Measurements from ENCODE around the gene UTP3. TPM values are rescaled to one million over a fixed set of nuclear protein-coding genes. Genes with fewer than 3 reads are reported as not detected.

Gene UTP3
- total RNA-seq, 4 donors from 2014 or later, result 12.4 to 17.7 (median 15.5) TPM

DNA sequence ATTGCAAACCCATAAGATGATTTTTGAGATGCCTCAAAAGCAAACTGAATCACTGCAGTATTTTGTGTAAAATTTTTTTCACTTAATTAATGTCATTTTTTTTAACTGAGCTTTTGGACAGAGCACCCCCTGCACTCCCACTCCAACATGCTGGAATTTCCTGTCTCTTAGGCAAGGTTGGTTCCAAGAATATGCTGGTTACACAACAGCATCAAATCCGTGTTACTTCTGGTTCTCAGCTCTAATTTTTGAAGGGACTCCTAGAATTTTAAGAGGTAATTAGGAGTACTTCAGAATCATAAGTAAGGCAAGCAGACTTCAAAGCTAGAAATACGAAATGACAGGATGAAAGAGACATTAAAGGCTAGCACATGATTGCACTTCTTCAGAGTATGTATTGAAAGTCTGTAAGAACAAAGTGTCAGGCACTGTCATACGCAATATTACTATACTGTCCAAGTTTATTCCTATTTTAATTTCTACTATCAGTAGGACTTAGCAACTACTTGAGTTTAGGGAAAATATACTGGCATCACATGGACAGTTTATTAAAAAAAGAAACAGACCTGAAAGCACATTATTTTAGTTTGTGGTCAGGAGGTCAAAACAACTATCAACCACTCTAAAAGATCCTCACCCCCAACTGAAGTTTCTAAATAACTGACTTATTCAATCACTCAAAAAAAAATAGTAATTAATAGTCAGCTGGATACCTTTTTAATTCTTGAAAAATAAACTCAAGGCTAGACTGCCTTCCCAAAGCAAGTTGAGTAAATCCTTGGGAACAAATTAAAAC is 20.4 kb upstream of the UTP3 start:
- Histone ChIP-seq H3K4me1 (no peaks in the 10 kb centered on the region), H3K4me3 (replicated peaks in 1 of 3) (no peak overlapping the region), H3K9me3 (no peaks in the 10 kb centered on the region), H3K36me3 (no peaks in the 10 kb centered on the region), H3K27ac (no peak overlapping the region), H3K27me3 (no peaks in the 10 kb centered on the region)
- no peak for DNase-seq
- TF ChIP-seq CTCF (IDR thresholded peaks at IDR 0.05), result no peak
- no peak for TF ChIP-seq POLR2A (IDR thresholded peaks at IDR 0.05)
- intact Hi-C loops (cut with DNase I), result no loop called here
- WGBS, 2 donors, result 44 to 54% methylated on average over 3 of the region's 3 CpGs

DNA sequence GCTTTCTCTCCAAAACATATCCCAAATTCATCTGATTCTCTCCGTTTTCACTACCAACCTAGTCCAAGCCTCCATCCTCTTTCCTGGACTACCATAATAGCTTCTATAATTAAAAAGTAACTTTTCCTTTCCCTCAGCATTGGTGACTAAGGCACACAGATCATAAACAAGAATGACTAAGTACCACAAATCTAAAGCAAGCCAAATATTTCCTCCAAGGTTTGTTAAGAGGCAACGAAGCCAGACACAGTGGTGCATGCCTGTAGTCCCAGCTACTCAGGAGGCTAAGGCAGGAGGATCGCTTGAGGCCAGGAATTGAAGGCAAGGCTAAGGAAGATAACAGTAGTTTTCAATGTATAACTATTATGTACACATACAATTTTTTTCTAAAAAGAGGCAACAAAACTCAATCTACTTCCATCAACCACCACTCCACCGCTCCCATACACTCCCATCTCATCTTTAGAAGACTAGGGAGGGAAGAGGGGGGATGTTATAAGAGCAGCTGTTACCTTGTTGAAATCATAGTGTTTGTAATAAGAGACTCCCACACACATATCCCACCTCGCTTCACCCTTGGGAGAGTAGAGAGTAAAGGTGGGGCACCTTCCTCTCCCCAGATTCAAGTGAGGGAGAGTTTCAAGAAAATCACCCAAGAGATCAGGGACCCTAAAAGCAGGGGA is 17.9 kb upstream of the UTP3 start:
- Histone ChIP-seq H3K27me3 (no peaks in the 10 kb centered on the region), H3K27ac (no peak overlapping the region), H3K4me3 (replicated peaks in 1 of 3) (no peak overlapping the region), H3K9me3 (no peaks in the 10 kb centered on the region), H3K36me3 (no peaks in the 10 kb centered on the region), H3K4me1 (no peaks in the 10 kb centered on the region)
- intact Hi-C loops (cut with DNase I), result no loop called here
- TF ChIP-seq CTCF (IDR thresholded peaks at IDR 0.05) (no peak), POLR2A (IDR thresholded peaks at IDR 0.05) (no peak)
- 85 to 86% methylated on average over 5 of the region's 5 CpGs for WGBS, 2 donors
- no peak for DNase-seq

DNA sequence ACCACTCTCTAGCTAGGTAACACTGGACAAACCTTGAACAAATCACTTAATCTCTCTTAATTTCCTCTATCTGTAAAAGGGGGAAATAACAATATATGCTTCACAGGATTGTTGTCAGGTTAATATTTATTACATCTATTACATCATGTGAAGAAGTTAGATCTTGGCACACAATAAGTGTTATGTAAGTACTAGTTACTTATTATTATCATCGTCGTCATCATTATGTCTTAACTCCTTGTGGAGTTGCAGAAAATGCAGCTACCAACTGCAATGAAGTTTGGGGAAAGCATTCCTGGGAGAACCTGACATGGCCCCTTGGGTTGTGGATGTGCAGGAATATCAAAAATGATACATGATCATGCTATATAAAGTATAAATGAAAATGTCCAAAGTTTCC is 17.2 kb upstream of the UTP3 start:
- Histone ChIP-seq H3K4me1 (no peaks in the 10 kb centered on the region), H3K27me3 (no peaks in the 10 kb centered on the region), H3K27ac (no peak overlapping the region), H3K9me3 (no peaks in the 10 kb centered on the region), H3K36me3 (no peaks in the 10 kb centered on the region), H3K4me3 (replicated peaks in 1 of 3) (no peak overlapping the region)
- no peak for DNase-seq
- TF ChIP-seq POLR2A (IDR thresholded peaks at IDR 0.05), result no peak
- TF ChIP-seq CTCF (IDR thresholded peaks at IDR 0.05), result no peak
- intact Hi-C loops (cut with DNase I), result no loop called here
- WGBS, 2 donors, result 77 to 79% methylated on average over 2 of the region's 2 CpGs

- Histone ChIP-seq H3K27ac (no peak overlapping the region), H3K4me3 (replicated peaks in 1 of 3) (no peak overlapping the region), H3K36me3 (no peaks in the 10 kb centered on the region), H3K9me3 (no peaks in the 10 kb centered on the region), H3K27me3 (no peaks in the 10 kb centered on the region), H3K4me1 (no peaks in the 10 kb centered on the region)
- intact Hi-C loops (cut with DNase I), result no loop called here
- TF ChIP-seq CTCF (IDR thresholded peaks at IDR 0.05), result no peak
- TF ChIP-seq POLR2A (IDR thresholded peaks at IDR 0.05), result no peak
- DNase-seq, result no peak
These were observed 14.1 kb upstream of the UTP3 start for GRCh38 chr4:70674191-70674590.

GRCh38 chr4:70674731-70675130 is 13.6 kb upstream of the UTP3 start:
- no peaks in the 10 kb centered on the region for H3K27me3 ChIP-seq
- DNase-seq, result no peak

More at GRCh38 chr4:70674731-70675130, 13.6 kb upstream of the UTP3 start:
- H3K27ac ChIP-seq, result no peak overlapping the region
- WGBS, 2 donors, result 40 to 56% methylated on average over 1 of the region's 1 CpG
- intact Hi-C loops (cut with DNase I), result no loop called here
- H3K4me3 ChIP-seq (replicated peaks in 1 of 3), result no peak overlapping the region
- H3K36me3 ChIP-seq, result no peaks in the 10 kb centered on the region
- H3K4me1 ChIP-seq, result no peaks in the 10 kb centered on the region
- no peaks in the 10 kb centered on the region for H3K9me3 ChIP-seq
- no peak for TF ChIP-seq CTCF (IDR thresholded peaks at IDR 0.05)
- no peak for TF ChIP-seq POLR2A (IDR thresholded peaks at IDR 0.05)

Data from thyroid gland (tissue), 4 donors.